D341Med (cell line): ENCODE data around the gene CD274.
"Not testable (repeated sequence)": the region's sequence is repeated elsewhere in the genome, so short reads cannot be mapped to it uniquely, and the experiment has no call there.

Experiments
- DNase-seq: peaks from one replicate; pipeline ENCODE4 v3.0.0; 2012; ENCODE audit warnings: low spot score

The CD274 gene

DNA sequence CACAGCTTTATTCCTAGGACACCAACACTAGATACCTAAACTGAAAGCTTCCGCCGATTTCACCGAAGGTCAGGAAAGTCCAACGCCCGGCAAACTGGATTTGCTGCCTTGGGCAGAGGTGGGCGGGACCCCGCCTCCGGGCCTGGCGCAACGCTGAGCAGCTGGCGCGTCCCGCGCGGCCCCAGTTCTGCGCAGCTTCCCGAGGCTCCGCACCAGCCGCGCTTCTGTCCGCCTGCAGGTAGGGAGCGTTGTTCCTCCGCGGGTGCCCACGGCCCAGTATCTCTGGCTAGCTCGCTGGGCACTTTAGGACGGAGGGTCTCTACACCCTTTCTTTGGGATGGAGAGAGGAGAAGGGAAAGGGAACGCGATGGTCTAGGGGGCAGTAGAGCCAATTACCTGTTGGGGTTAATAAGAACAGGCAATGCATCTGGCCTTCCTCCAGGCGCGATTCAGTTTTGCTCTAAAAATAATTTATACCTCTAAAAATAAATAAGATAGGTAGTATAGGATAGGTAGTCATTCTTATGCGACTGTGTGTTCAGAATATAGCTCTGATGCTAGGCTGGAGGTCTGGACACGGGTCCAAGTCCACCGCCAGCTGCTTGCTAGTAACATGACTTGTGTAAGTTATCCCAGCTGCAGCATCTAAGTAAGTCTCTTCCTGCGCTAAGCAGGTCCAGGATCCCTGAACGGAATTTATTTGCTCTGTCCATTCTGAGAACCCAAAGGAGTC lies at the start of gene CD274:
Gene CD274, plus strand, starts transcription at position 184 of the 733 bp plus-strand sequence. CDS start 5,572 bp downstream, outside the sequence.
- DNase-seq: peak; percentile 88

DNA sequence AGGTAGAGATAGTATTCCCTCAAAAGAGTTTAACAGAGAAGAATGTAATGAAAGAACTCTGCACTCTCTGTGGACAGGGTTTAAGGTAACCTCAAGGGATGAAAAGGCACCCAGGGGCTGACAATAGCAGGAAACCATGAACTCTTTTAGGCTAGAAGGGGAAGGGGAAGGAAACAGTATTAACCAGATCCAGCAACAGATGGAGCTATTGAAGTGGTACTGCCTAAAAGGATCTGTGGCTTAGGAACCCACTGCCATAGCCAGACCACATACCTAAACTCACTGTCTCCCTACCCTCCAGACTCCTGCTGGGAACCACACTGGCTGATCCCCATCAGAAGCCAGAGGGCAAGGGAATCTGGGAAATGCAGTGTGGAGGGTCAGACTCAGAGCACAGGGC lies 48.1 kb upstream of the CD274 start:
- no peak for DNase-seq

DNA sequence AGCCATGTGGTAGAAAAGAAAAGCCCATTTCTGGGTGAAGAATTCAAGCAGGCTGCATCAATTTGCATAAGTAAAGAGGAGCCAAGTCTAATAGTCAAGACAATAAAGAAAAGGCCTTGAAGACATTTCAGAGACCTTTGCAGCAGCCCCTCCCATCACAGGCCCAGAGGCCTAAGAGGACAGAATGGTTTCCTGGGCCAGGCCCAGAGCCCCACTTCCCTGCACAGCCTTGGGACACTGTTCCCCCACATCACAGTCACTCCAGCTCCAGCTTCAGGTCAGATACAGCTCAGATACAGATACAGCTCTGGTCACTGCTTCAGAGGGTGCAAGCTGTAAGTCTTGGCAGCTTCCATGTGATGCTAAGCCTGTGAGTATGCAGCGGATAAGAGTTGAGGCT lies 41.7 kb upstream of the CD274 start:
- no peak for DNase-seq

DNA sequence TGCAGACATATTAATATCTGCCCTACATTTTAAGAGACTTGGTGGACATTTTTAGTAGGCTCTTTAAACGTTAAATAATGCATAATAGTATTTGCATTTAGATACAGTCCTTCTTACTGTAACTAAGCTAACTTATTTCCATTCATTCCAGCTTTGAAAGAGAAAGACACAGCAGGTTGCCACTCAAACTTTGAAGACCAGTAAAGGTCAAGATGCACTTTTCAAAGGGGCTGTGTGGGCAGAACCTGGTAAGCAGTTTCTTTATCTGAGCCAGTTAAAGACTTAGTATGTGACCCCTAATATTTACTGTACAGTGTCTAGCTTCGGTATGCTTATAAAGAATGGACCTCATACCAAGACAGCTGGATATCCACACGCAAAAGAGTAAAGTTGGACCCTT lies 33.4 kb upstream of the CD274 start:
- DNase-seq: no peak

DNA sequence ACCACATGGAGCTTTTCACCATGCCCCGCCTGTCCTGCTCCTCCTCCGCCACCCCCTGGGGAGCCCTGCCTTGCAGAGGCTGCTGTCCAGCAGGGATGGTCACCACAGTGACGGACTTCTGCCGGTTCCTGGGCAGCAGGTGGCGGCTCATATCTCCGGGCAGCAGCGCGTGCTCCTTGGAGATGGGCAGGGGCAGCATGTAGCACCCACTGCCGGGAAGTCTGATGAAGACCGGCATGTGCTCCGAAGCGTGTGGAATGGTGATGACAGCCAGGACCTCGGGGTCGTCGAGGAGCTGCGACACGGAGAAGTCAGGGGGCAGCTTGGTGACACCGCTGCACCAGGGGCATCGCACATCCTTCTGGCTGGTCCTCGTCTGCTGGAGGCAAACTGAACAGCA lies 31.9 kb upstream of the CD274 start:
- no peak for DNase-seq

DNA sequence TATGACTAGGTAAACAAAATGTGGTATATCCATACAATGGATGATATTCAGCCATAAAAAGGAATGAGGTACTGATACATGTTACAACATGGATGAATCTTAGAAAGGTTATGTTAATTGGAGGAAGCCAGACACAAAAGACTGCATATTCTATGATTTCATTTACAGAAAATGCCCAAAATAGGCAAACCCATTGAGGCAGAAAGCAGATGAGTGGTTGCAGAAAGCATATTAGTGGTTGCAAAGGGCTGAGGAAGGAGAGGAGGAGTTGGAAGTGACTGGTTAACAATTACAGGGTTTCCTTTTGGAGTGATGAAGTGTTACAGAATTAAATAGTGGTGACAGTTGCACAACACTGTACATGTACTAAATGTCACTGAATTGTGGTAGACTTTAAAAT lies 30.4 kb upstream of the CD274 start:
- DNase-seq: no peak

DNA sequence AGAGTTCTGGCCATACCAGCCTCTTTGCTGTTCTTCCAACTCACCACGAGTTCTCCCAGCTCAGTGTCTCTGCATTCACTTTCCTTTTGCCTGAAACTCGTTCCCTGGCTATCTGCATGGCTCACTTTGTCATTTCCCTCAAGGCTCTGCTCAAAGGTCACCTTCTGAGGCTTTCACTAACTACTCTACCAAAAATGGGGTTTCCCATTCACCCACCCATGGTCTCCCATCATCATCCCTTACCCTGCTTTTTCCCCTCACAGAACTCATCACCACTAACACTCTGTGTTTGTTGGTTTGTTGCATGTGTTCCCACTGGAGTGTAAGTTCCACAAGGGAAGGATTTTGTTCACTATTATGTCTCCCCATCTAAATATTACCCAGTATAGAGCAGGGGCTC lies 29.2 kb upstream of the CD274 start:
- DNase-seq: no peak

DNA sequence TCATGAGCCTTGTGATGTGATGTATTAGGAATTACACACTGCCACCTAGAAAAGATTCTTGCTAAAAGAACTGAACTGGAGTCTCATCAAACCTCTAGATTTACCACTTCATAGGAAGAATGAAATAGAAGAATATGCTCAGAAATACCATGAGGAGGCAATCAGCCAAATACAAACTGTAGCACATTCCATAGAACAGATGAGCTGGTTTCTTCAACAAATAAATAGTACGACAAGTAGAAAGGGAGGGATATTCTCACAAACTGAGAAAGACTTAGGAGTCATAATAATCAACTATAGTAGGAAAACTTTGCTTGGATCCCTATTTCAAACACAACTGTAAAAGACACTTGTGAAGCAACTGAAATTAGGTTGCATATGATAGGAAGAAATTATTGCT lies 28.1 kb upstream of the CD274 start:
- no peak for DNase-seq

DNA sequence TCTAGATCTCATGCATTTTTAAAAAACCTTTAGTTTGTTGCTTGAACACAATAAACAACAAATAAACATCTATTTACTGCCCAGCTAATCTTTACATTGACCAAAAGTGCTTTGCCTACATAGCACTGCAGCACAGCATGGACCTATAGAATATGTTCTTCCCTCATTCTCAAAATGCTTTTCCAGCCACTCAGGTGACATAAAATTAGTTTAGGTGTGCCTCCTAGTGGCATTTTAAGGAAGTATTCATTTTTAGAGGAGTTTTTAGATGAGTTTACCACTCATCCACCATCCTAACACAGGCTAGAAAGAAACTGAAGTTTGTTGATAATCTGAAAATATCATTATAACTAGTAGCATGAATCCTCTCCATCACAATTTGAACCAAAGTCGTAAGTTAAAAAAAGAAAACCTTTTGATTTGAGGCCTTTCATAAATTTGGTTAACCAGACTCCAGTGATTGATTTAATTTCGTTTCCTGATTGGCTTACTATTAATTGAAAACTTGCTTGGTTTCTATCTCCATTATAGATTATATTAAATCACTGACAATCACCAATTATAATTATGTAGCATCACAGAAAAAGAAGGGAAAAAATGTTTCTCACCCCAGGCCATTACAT lies 25.2 kb upstream of the CD274 start:
- peak; percentile 31 for DNase-seq

DNA sequence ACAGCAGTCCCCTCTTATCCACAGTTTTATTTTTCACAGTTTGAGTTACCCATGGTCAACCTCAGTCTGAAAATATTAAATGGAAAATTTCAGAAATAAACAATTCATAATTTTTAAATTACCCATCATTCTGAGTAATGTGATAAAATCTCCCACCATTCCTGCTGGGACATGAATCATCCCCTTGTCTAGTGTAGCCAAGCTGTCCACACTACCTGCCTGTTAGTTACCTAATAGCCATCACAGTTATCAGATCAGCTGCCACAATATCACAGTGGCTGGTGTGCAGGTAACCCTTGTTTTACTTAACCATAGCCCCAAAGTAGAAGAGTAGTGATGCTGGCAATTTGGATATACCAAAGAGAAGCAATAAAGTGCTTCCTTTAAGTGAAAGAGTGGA lies 23.3 kb upstream of the CD274 start:
- DNase-seq: no peak

DNA sequence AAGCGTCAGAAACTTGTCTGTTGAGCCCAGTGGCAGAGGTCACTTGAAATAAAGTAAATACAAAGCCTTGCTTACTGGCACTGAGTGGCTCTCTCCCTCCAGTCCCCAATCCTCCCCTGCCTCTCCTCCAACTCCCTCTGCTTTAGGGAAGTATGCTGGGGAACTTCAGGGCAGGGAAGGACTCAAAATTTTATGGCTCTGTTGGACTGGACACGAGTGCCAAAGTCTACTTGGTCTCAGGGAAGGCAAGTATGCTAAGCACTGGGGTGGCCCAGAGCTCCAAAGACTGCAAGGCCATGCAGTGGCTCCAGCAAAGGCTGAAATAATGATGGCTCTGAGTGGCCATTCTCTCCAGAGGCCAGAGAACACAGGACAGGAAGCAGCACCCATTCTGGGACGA lies 22.2 kb upstream of the CD274 start:
- DNase-seq: no peak

DNA sequence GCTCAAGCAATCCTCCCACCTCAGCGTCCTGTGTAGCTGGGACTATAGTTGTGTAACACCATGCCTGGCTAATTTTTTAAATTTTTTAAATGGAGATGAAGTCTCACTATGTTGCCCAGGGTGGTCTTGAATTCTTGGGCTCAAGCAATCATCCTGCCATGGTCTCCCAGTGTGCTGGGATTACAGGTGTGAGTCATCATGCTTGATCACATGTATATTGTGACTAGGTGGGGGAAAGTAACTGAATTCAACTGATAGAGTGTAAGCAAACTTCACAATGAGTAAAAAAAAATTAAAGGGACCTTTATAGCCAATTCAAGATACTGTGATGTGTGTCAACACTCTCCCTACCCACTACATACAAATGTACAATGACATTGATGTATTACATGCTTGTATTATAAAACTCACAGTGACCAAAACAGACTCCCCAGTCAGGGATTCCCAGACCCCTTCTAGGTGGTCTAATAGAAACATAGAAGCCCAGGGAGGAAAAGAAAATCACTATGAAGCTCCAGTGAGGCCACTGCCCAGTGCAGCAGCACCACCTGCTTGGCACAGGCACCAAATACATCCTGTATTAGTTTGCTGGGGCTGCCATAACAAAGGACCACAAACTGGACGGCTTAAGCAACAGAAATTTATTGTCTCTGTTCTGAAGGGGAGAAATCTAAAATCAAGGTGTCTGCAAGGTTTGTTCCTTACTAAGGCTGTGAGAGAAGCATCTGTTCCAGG lies 21.4 kb upstream of the CD274 start:
- no peak for DNase-seq

DNA sequence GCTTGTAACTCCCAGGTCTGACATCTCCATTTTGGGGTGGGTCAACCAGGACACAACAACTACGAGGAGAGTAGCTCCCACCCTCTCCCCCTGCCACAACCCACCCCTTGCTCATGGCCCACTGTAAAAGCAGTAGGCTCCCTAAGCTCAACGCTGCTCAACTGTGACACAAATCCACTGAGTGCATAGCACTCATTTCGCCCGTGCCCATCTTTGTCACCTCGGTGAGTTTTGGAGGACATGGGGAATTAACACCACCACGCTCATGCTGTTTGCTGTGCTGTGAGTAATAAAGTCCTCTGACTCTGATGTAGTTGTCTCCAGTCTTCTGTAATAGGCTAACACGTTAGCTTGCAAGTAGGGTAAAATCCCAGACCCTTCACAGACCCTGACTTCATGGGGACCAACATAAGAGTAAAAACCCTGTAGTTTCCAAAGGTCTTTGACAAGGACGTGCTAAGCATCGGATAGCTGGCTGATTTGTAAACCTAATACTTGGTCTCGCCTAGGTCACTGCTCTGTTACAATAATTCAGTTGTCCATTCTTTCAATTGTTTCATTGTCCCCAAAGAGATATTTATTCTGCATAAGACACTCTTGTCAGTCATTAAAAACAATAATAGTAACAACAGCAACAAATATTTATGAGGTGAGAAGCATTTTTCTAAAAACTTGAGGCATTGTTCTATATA lies 20.3 kb upstream of the CD274 start:
- DNase-seq: no peak

DNA sequence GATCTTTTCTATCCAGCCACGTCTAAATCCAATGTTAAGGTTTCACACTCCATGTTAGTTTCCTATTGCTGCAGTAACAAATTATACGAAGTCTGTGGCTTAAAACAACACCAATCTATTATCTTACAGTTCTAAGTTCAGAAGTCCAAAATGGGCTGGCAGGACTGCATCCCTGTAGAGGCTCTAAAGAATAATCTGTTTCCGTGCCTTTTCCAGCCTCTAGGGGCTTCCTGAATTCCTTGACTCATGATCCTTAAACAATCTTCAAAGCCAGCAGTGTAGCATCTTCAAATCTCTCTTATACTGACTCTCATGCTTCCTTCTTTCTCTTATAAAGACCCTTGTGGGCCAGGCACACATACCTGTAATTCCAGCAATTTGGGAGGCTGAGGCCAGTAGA lies 19.4 kb upstream of the CD274 start:
- no peak for DNase-seq

DNA sequence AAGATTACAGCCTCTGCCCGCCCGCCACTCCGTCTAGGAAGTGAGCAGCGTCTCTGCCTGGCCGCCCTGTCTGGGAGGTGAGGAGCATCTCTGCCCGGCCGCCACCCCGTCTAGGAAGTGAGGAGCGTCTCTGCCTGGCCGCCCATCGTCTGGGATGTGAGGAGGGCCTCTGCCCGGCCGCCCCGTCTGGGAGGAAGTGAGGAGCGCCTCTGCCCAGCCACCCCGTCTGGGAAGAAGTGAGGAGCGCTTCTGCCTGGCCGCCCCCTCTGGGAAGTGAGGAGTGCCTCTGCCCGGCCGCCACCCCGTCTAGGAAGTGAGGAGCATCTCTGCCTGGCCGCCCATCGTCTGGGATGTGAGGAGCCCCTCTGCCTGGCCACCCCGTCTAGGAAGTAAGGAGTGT lies 17.5 kb upstream of the CD274 start:
- DNase-seq: not testable (repeated sequence)

DNA sequence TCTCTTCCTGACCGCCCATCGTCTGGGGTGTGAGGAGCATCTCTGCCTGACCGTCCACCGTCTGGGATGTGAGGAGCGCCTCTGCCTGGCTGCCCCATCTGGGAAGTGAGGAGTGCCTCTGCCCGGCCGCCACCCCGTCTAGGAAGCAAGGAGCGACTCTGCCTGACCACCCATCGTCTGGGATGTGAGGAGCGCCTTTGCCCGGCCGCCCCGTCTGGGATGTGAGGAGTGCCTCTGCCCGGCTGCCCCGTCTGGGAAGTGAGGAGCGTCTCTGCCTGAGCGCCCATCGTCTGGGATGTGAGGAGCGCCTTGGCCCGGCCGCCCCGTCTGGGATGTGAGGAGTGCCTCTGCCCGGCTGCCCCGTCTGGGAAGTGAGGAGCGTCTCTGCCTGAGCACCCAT lies 17.0 kb upstream of the CD274 start:
- DNase-seq: not testable (repeated sequence)

DNA sequence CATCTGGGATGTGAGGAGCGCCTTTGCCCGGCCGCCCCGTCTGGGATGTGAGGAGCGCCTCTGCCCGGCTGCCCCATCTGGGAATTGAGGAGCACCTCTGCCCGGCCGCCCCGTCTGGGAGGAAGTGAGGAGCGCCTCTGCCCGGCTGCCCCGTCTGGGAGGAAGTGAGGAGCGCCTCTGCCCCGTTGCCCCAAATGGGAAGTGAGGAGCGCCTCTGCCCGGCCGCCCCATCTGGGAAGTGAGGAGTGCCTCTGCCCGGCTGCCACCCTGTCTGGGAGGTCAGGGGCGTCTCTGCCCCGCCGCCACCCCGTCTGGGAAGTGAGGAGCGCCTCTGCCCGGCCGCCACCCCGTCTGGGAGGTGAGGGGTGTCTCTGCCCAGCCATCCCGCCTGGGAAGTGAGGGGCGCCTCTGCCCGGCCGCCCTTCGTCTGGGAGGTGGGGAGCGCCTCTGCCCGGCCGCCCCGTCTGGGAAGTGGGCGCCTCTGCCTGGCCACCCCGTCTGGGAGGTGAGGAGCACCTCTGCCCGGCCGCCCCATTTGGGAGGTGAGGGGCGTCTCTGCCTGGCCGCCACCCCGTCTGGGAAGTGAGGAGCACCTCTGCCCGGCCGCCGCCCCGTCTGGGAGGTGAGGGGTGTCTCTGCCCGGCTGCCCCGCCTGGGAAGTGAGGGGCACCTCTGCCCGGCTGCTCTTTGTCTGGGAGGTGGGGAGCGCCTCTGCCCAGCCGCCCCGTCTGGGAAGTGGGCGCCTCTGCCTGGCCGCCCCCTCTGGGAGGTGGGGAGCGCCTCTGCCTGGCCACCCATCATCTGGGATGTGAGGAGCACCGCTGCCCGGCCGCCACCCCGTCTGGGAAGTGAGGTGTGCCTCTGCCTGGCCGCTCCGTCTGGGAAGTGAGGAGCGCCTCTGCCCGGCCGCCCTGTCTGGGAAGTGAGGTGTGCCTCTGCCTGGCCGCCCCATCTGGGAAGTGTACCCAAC lies 16.2 kb upstream of the CD274 start:
- not testable (repeated sequence) for DNase-seq

DNA sequence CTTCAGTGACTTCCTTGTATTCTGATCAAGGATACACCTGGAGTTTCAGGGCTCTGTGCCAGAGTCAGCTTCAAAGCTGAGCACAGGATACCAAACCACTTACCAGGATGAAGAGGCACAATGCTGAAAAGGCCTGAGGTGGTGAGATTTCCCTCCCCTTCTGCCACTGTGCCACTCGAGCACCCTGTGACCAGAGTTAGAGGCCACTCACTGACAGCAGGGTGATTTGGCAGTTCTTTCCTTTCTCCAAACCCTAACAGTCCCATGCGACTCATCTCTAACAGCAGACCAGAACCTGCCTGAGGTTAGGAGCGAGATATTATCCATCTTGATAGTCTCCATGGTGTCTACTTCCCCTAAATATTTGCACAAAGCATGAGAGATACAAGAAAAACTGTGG lies 14.4 kb upstream of the CD274 start:
- no peak for DNase-seq

DNA sequence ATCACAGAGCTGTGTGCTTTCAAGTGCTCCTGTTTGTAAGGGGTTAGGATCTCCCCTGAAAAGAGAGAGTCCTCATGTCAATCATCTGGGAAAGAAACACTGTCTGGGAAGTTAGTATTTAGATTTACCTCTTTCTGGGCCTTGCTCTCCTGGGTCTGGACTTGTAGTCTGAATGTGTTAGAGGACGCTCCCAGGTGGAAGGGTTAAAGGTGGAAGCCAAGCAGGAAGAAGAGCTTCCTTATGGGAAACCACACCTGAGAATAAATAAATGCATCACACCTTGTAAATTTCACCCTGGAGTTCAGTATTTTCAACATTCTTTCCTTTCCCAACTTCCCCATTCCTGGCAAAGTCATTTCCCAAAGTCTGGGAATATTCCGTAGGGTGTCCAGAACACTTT lies 13.9 kb upstream of the CD274 start:
- DNase-seq: no peak

DNA sequence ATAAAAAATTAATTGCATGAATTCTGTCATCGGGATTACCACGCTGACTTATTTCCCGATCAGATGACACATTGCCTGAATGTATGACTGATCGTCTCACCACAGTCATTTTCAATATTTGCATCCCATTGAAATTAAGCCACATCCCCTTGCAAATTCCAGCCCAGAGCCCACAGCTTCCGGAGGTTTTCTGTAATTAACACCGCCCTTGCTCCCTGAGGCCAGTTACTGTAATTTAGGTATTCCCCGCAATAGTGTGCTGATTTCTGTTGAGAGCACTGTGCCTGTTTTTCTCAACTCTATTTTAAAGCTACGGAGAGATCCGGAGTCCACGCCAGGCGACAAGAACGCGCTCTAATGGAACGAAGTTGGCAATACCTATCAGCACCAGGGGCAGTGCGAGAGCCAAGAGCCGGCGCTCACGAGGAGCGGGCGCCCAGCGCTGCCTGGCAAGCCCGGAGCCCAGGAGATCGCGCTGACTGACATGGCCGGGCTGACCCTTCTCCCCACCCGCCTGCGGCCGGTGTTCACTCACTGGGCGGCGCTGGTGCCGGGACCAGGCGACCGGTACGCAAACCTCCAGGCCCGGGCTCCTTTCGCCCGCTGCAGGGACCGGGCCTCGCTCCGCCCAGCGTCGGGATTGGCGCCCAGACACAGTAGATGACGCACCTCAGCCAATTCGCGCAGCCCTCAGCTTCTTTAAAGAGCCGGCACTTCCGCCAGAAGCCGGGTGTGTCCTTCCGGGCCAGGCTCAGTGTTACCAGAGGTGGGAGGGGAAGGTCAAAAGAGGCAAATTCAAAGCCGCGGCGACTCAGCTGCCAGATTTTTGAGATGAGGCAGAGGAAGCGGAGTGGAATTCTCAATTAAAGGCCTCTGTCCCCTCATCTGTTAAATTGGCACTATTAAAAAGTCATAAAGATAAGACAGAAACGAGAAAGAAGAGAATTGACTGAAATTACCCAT lies 12.8 kb upstream of the CD274 start, which contains the start of gene PLGRKT:
Gene PLGRKT, minus strand, starts transcription at position 672 of the 963 bp plus-strand sequence. CDS start 5,948 bp downstream, outside the sequence.
- DNase-seq: peak; percentile 93
